GM12801 (cell line): Measurements from ENCODE around the gene PLCH1.

Experiments
- TF ChIP-seq, protein P1 (sequence below): IDR thresholded peaks from one replicate; pipeline ENCODE4 v1.5.1; 2011; ENCODE audit warnings: control low read depth; ENCODE audit not compliant: insufficient read length; ENCODE audit errors: extremely low read depth

PLCH1 gene

DNA sequence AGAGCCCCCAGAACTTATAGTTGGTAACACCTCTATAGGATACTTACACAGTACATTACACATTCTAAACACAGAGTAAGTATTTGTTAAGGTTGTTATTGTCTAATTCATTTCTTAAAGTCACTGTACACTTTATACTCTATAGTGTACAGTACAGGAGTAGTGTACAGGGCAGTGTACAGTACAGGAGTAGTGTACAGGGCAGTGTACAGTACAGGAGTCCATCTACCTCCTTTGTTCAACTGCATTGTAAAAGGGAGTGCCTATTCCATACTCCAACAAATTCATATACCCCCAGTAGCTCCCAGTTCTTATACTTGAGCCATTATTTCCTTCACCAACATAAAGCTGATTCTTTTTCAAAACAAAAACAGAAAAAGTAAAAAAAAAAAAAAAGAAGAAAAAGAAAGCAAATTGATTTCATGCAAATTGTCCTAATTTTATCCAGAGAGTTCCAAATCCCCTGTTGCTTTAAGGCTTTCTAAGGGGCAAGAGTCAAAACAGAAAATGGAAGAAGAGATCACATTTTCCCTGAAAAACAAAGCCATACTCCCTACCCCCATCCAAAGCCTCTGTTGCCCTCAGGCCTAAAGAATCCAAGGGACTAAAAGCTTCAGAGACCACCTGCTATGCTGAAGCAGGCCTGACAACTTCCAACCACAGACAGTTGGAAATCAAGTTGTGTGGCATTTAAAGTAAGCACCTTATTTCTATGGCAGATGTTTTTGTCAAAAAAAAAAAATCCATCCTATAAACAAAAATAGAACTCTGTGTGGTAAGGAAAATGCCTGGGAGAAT is 125.6 kb downstream of the PLCH1 start:
- TF ChIP-seq, protein P1, sequence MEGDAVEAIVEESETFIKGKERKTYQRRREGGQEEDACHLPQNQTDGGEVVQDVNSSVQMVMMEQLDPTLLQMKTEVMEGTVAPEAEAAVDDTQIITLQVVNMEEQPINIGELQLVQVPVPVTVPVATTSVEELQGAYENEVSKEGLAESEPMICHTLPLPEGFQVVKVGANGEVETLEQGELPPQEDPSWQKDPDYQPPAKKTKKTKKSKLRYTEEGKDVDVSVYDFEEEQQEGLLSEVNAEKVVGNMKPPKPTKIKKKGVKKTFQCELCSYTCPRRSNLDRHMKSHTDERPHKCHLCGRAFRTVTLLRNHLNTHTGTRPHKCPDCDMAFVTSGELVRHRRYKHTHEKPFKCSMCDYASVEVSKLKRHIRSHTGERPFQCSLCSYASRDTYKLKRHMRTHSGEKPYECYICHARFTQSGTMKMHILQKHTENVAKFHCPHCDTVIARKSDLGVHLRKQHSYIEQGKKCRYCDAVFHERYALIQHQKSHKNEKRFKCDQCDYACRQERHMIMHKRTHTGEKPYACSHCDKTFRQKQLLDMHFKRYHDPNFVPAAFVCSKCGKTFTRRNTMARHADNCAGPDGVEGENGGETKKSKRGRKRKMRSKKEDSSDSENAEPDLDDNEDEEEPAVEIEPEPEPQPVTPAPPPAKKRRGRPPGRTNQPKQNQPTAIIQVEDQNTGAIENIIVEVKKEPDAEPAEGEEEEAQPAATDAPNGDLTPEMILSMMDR, result no peak

DNA sequence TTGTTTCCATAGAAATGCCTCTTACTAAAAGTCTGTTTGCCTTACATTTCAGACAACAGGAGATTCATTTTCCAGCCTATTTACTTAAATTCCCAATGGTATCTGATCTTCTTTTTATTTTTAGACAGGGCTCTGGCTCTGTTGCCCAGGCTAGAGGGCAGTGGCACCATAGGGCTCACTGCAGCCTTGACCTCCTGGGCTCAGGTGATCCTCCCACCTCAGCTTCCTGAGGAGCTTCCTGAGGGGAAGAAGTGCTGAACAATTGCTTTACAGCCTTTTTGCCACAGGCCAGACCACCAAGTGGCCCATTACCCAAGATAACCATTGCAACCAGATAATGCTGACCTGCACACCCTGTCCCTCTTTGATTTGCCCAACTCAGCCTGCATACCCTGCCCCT is 126.3 kb downstream of the PLCH1 start:
- TF ChIP-seq, protein P1, result no peak

DNA sequence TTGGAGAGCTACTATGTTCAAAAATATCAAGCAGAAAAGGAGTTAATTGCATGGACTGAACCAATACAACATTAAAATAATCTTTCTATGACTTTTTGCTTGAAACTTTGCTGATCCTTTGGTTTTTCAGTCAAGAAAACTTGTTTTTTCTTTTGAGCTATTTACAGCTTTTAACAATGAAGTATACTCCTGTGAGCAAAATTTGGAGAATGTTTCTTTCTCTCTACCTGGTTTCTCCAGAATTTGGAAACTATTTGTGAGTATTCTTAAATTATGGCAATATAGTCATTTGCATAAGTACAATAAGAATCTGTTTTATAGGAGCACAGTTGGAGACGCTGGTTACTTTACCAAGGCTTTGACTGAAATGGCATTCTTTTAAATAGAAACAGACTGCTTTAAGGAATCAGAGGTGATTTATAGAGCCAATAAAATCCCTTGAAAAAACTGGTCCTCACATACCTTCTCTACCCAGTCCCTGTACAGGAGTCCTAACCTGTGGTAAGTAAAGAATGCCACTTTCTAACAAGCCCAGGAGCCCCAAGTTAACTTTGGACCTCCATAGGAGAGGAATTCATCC is 127.4 kb downstream of the PLCH1 start:
- TF ChIP-seq, protein P1, result no peak

DNA sequence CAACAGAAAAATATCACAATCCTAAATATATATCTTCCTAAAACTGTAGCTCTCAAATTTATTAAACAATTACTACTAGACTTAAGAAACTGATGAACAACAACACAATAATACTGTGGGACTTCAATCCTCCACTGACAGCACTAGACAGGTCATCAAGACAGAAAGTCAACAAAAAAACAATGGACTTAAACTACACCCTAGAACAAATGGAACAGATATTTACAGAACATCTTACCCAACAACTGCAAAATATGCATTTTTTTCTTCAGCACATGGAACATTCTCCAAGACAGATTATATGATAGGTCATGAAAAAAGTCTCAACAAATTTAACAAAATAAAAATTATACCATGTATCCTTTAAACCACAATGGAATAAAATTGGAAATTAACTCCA is 133.4 kb downstream of the PLCH1 start:
- TF ChIP-seq, protein P1, result no peak

DNA sequence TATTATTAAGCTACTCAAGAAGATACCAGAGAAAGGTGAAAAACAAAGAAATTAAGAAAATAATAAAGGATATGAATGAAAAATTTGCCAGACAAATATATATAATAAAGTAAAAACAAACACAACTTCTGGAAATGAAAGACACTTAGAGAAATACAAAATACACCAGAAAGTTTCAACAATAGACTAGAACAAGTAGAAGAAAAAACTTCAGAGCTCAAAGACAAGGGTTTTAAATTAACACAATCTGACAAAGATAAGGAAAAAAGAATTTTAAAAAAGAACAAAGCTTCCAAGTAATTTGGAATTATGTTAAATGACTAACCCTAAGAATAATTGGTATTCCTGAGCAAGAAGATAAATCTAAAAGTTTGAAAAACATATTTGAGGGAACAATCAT is 135.3 kb downstream of the PLCH1 start:
- TF ChIP-seq, protein P1, result no peak

DNA sequence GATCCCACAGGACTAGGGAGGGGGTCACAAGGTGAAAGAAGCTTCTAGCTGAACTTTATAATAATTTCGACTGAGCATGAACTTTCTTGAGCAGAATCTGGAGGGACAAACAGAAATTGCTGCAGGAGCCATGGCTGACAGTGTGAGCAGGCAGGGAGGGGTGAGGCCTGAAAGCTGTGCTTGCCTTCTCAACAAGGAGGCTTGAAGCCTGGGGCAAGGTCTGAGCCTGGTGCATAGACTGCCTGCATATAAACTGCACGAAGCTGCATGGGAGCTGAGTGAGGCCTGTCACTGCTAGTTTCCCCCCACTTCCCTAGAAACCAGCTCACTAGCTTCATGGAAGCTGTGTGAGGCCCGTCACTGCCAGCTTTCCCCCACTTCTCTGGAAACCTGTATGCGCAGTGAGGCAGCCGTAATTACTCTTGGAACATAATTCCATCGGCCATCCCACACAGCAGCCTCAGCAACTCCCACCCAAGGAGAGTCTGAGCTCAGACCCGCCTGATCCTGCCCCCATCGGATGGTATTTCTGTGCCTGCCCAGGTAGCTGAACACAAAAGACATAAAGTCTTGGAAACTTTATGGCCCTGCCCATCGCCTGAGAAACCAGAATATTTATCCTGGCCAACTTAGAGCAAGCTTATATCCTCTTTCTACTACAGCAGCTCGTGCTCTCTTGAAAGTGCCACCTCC is 136.5 kb downstream of the PLCH1 start:
- TF ChIP-seq, protein P1, result no peak

DNA sequence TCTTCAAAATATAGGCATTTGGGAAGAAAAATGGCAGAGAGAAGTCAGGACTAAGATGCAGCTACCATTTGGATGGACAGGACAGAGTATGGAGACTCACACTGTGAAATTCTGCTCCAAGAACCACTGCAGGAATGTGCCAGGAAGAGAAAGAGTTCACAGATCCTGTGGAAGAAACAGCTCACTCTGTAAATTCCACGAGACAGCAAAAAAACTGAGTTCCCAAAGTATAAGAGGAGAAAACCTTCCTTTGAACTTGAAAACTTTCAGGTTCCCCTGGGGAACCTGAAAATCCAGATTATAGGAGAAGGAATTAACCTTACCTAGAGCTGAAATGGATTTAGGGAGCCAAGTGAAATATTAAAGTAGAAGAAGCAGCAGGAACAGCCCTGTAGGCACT is 137.1 kb downstream of the PLCH1 start:
- TF ChIP-seq, protein P1, result no peak
